Upper lobe of left lung (tissue), 4 donors: ENCODE results near the gene SERPINB11.

Experiments
- POLR2A ChIP-seq, 4 donors: fragments of 450-650 bp; IDR thresholded peaks; one replicate each; pipeline ENCODE4 v1.5.1; 2016 to 2017; ENCODE audit warnings: antibody characterized with exemption in 4 of 4, mild to moderate bottlenecking in 2 of 4
- TF ChIP-seq, protein P1 (sequence below), 6 experiments: fragments of 450-650 bp in 4 of 6; fragments of 200-600 bp in 2 of 6; sonication (generic) in 2 of 6; IDR thresholded peaks; one replicate each; pipeline ENCODE4 v1.5.1; 2016 to 2019; ENCODE audit warnings: antibody characterized with exemption in 6 of 6

- TF ChIP-seq, protein P1, sequence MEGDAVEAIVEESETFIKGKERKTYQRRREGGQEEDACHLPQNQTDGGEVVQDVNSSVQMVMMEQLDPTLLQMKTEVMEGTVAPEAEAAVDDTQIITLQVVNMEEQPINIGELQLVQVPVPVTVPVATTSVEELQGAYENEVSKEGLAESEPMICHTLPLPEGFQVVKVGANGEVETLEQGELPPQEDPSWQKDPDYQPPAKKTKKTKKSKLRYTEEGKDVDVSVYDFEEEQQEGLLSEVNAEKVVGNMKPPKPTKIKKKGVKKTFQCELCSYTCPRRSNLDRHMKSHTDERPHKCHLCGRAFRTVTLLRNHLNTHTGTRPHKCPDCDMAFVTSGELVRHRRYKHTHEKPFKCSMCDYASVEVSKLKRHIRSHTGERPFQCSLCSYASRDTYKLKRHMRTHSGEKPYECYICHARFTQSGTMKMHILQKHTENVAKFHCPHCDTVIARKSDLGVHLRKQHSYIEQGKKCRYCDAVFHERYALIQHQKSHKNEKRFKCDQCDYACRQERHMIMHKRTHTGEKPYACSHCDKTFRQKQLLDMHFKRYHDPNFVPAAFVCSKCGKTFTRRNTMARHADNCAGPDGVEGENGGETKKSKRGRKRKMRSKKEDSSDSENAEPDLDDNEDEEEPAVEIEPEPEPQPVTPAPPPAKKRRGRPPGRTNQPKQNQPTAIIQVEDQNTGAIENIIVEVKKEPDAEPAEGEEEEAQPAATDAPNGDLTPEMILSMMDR (IDR thresholded peaks at IDR 0.05) = no peak
- TF ChIP-seq POLR2A (IDR thresholded peaks at IDR 0.05) = no peak
Measured at GRCh38 chr18:63758615-63759240, 56.0 kb downstream of the SERPINB11 start.
